Heart right ventricle (tissue), 16 donors: ENCODE results near the gene DISP2. TPM values are rescaled to one million over a fixed set of nuclear protein-coding genes. Genes with fewer than 3 reads are reported as not detected.

Experiments used
- ATAC-seq, 8 donors: fragments of 200-7000 bp; cut with Tn5 transposase; one replicate each; pipeline ENCODE4 v1.9.1; 2020; ENCODE audit warnings: mild to moderate bottlenecking in 8 of 8, moderate library complexity in 8 of 8, moderate number of reproducible peaks in 1 of 8
- DNase-seq, 2 donors: peaks; one replicate each; pipeline ENCODE4 v3.0.0-alpha.2; 2020
- H3K27ac ChIP-seq, 10 donors: fragments of 200-600 bp; sonication (generic) in 2 of 10; one replicate each; pipeline versions ENCODE4 v1.5.0 to v1.8.0; 2020 to 2022; ENCODE audit warnings: mild to moderate bottlenecking in 3 of 10
- H3K27me3 ChIP-seq, 7 donors: fragments of 200-600 bp; one replicate each; pipeline ENCODE4 v1.8.0; 2021 to 2022; ENCODE audit warnings: mild to moderate bottlenecking in 2 of 7
- H3K36me3 ChIP-seq, 9 donors: fragments of 200-600 bp; sonication (generic) in 1 of 9; one replicate each; pipeline versions ENCODE4 v1.5.0 to v1.8.0; 2020 to 2022; ENCODE audit warnings: mild to moderate bottlenecking in 2 of 9
- H3K4me1 ChIP-seq, 9 donors: fragments of 200-600 bp; sonication (generic) in 1 of 9; one replicate each; pipeline versions ENCODE4 v1.5.0 to v1.8.0; 2020 to 2022; ENCODE audit warnings: mild to moderate bottlenecking in 4 of 9
- H3K4me3 ChIP-seq, 10 donors: fragments of 200-600 bp; sonication (generic) in 2 of 10; one replicate each; pipeline versions ENCODE4 v1.5.0 to v1.8.0; 2020 to 2022; ENCODE audit warnings: mild to moderate bottlenecking in 7 of 10, moderate library complexity in 2 of 10
- H3K9me3 ChIP-seq, 11 donors: fragments of 200-600 bp in 10 of 11; sonication (generic) in 2 of 11; one replicate each; pipeline versions ENCODE4 v1.5.0 to v1.8.0; 2013 to 2022; ENCODE audit warnings: mild to moderate bottlenecking in 2 of 11, control low read depth in 1 of 11, moderate library complexity in 1 of 11
- WGBS, 2 donors: extraction: QIAGEN DNeasy Blood & Tissue Kit; methylation state at CpG; one replicate each; pipeline ENCODE4 v1.1.7; 2013; ENCODE audit warnings: inconsistent platforms in 1 of 2; 5-methylcytosine and 5-hydroxymethylcytosine counted together
- intact Hi-C, 10 donors: fragments of 100-400 bp; cut with DNase I; formaldehyde crosslinking; loops; one replicate each; pipeline versions ENCODE4 v1.11.1 to v1.14.2; 2022
- polyA plus RNA-seq, 2 donors: library from polyadenylated mRNA; stranded (reverse); fragments of 200-250 nt; gene quantifications; one replicate each; pipeline ENCODE4 v1.2.3, GENCODE V29; 2013
- total RNA-seq, 10 donors: library from RNA; stranded (reverse); fragmentation: NEBNext Ultra II Directional in 3 of 10; extraction: Animal tissue kit (Norgen Biotek cat#: 25700) in 3 of 10; gene quantifications; one replicate each; pipeline versions ENCODE4 v1.2.1 to v1.2.4, GENCODE V29; 2021 to 2023
- TF ChIP-seq, protein P1 (sequence below), 9 donors: fragments of 200-600 bp; sonication (generic) in 2 of 9; IDR thresholded peaks; one replicate each; pipeline versions ENCODE4 v1.5.0 to v1.8.0; 2021 to 2022; ENCODE audit warnings: antibody characterized with exemption in 9 of 9, mild to moderate bottlenecking in 5 of 9, moderate library complexity in 1 of 9
- donor health status: Arrhythmogenic right ventricular cardiomyopathy.
- donor health status: ischemic (EF 13 %, LVEDD 7.1; RV severe dilation, severe dysfunction).
- donor health status: healthy with polysubstance abuse.
- donor health status: DM: no; HTN: yes; CAD: no.
- donor health status: DM: no; HTN: no; CAD: no.
- donor health status: ischemic (EF 25% LVEDD 6.9; RV normal size, moderate dysfunction).
- donor health status: ischemic (EF 25% LVEDD 5.7; RV mildly dilated, moderate dysfunction).
- donor health status: healthy.
- donor health status: DM: yes; HTN: yes; CAD: no.
- donor health status: Ischemic cardiomyopathy.
- donor health status: ischemic (EF 35%, LVEDD 5.7; RV mildly dilated, moderate dysfunction).
- donor health status: nonischemic (EF 11% LVEDD 7.7; RV severe dilation, severe dysfunction).
- donor health status: DM: yes; HTN: yes; CAD: no.
- donor health status: PGD.
- donor health status: ischemic (EF 29% LVEDD 5.4; RV normal size, mild dysfunction).
- donor health status: nonischemic (EF 23%, LVEDD 6.1; RV moderate dilation, normal function).

The DISP2 gene
- total and polyA plus RNA-seq, 12 donors: 0.08 to 2.7 (median 0.71) TPM

DNA sequence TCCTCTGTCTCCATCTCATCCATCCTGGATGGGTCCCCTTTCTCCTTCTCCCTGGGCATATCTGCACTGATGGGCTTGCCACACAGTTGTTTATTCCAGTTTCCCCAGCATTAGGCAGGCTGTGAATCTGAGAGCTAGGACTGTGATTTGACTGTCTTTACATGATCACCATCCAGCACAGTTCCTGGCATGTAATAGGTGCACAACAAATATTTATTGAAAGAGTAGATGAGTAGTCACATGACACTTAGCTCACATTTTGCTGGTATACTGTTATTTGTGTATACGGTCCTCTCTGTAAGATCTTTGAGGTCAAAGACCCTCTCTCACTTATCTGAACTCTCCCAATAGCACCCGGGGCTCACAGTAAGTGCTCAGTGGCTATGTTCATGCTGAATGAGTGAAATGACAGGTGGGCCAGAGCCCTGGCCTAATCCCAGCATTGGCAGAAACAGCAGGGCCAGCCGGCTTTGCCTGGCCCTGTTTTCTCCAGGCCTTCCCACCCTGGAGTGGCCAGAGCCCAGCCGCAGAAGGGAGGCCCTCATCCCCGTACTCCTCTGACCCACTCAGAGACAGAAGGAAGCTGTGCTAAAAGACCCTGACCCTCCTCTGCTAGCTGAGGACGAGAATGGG is 66.6 kb downstream of the DISP2 start:
- DNase-seq (no peak), ATAC-seq (no peak)
- TF ChIP-seq, protein P1, sequence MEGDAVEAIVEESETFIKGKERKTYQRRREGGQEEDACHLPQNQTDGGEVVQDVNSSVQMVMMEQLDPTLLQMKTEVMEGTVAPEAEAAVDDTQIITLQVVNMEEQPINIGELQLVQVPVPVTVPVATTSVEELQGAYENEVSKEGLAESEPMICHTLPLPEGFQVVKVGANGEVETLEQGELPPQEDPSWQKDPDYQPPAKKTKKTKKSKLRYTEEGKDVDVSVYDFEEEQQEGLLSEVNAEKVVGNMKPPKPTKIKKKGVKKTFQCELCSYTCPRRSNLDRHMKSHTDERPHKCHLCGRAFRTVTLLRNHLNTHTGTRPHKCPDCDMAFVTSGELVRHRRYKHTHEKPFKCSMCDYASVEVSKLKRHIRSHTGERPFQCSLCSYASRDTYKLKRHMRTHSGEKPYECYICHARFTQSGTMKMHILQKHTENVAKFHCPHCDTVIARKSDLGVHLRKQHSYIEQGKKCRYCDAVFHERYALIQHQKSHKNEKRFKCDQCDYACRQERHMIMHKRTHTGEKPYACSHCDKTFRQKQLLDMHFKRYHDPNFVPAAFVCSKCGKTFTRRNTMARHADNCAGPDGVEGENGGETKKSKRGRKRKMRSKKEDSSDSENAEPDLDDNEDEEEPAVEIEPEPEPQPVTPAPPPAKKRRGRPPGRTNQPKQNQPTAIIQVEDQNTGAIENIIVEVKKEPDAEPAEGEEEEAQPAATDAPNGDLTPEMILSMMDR (IDR thresholded peaks at IDR 0.05): no peak
- intact Hi-C loops: loop anchor here (5.0 to 10.0 kb wide), 11 partner anchors 57 to 380 kb away; partner anchors contain the start of genes CCDC9B (in 3 of the 10), INAFM2 (in 2 of the 10) and ANKRD63 (in 1 of the 10)
- peaks cover 0 to under 1% (median 0%) of the 10 kb centered on the region in 9 donors for H3K36me3 ChIP-seq
- H3K27me3 ChIP-seq: no peaks in the 10 kb centered on the region
- no peaks in the 10 kb centered on the region for H3K9me3 ChIP-seq
- H3K4me1 ChIP-seq: peaks cover 6 to 26% (median 23%) of the 10 kb centered on the region in 9 donors
- H3K27ac ChIP-seq: no peak overlapping the region
- WGBS, 2 donors: 89 to 93% methylated on average over 6 of the region's 6 CpGs
- no peak overlapping the region for H3K4me3 ChIP-seq

DNA sequence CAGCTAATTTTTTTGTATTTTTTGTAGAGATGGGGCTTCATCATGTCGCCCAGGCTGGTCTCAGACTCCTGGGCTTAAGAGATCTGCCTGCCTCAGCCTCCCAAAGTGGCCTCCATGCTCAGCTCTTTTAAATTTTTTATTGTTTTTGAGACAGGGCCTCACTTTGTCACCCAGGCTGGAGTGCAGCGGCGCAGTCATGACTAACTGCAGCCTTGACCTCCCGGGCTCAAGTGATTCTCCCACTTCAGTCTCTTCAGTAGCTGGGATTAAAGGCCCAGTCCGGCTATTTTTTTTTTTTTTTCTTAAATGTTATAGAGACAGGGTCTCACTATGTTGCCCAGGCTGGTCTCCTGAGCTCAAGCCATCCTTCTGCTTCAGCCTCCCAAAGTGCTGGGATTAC is 67.7 kb downstream of the DISP2 start:
- TF ChIP-seq, protein P1 (IDR thresholded peaks at IDR 0.05): no peak
- H3K9me3 ChIP-seq: no peaks in the 10 kb centered on the region
- DNase-seq (no peak), ATAC-seq (no peak)
- intact Hi-C loops: loop anchor here in 4 of 10 donors (5.0 to 10.0 kb wide), 3 partner anchors 111 to 381 kb away; no protein-coding TSS in a partner anchor
- H3K36me3 ChIP-seq: no peaks in the 10 kb centered on the region
- 93 to 96% methylated on average over 5 of the region's 5 CpGs for WGBS, 2 donors
- no peak overlapping the region for H3K4me3 ChIP-seq
- no peak overlapping the region for H3K27ac ChIP-seq
- H3K4me1 ChIP-seq: peaks cover 6 to 15% (median 14%) of the 10 kb centered on the region in 9 donors
- H3K27me3 ChIP-seq: no peaks in the 10 kb centered on the region

DNA sequence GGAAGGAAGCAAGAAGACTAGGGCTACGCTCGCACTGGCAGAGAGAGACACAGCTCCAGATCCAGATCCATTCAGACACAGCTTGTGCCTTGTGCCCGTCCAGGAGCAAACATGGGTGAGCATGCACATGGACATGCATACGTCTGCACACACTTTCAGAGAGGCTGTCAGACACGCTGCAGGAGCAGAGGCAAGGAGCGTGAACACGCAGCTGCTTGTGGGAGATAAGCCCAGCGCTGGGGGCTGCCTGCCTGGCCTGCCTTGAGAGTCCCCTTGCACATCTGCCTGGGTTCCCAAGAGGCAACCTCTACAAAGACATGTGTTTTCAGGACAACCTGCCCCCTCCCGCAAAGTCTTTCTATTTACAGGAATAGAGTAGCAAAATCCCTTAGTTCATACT is 69.2 kb downstream of the DISP2 start:
- Histone ChIP-seq H3K27me3 (no peaks in the 10 kb centered on the region), H3K4me1 (peaks cover 0 to under 1% (median 0%) of the 10 kb centered on the region in 9 donors), H3K27ac (no peak overlapping the region), H3K9me3 (no peaks in the 10 kb centered on the region), H3K4me3 (no peak overlapping the region), H3K36me3 (no peaks in the 10 kb centered on the region)
- TF ChIP-seq, protein P1 (IDR thresholded peaks at IDR 0.05): no peak
- intact Hi-C loops: loop anchor here in 4 of 10 donors (5.0 to 10.0 kb wide), 3 partner anchors 112 to 382 kb away; no protein-coding TSS in a partner anchor
- no peak for DNase-seq
- WGBS, 2 donors: 88 to 89% methylated on average over 9 of the region's 9 CpGs
- ATAC-seq: no peak

DNA sequence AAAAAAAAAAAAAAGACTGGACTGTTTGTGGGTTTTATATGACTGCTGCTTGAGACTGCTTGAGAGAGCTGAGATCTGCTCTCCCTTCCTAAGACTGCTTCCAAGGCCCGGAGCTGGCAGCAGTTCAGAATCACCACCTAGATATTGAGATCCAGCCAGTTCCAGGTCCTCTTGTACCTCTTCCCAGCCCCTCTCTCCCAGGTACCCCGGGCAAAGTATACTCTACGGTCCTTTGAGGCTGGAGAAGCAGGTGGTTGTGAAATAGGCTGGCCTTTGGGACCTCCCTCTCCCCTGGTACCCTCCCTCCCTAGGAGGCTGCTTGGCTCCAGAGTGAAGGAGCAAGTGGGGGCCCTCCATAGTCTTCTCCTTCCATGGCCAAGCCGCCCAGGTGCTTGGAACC is 70.2 kb downstream of the DISP2 start:
- DNase-seq: no peak
- TF ChIP-seq, protein P1 (IDR thresholded peaks at IDR 0.05): no peak
- no peaks in the 10 kb centered on the region for H3K36me3 ChIP-seq
- no peak overlapping the region for H3K4me3 ChIP-seq
- WGBS, 2 donors: 90 to 94% methylated on average over 4 of the region's 4 CpGs
- intact Hi-C loops: loop anchor here in 4 of 10 donors (5.0 to 10.0 kb wide), 3 partner anchors 113 to 383 kb away; no protein-coding TSS in a partner anchor
- ATAC-seq: no peak
- no peaks in the 10 kb centered on the region for H3K27me3 ChIP-seq
- no peak overlapping the region for H3K27ac ChIP-seq
- no peaks in the 10 kb centered on the region for H3K9me3 ChIP-seq
- no peaks in the 10 kb centered on the region for H3K4me1 ChIP-seq

Other genes starting within 250 kb of the DISP2 start
- gene BMF, start 249.3 kb upstream of the DISP2 start, total RNA-seq: 10 to 100 TPM in 1 of 10 donors, 1 to 10 TPM in 8, under 1 TPM in 1; 0.92 to 10.2 (median 3.0) TPM
- gene BMF, start 249.3 kb upstream of the DISP2 start, polyA plus RNA-seq: 1 to 10 TPM; 2.1 to 4.6 TPM
- 1 to 10 TPM in 6 of 10 donors, under 1 TPM in 4; 0.42 to 5.1 (median 1.3) TPM for gene BUB1B, start 197.2 kb upstream of the DISP2 start, total RNA-seq
- under 1 TPM; 0.17 to 0.80 TPM for gene BUB1B, start 197.2 kb upstream of the DISP2 start, polyA plus RNA-seq
- 10 to 100 TPM in 1 of 10 donors, 1 to 10 TPM in 9; 5.9 to 14.1 (median 7.6) TPM for gene PAK6, start 119.2 kb upstream of the DISP2 start, total RNA-seq
- 1 to 10 TPM in 1 of 2 donors, under 1 TPM in 1; 0.48 to 3.0 TPM for gene PAK6, start 119.2 kb upstream of the DISP2 start, polyA plus RNA-seq
- gene ANKRD63, start 75.2 kb upstream of the DISP2 start, total RNA-seq: 1 to 10 TPM in 1 of 10 donors, under 1 TPM in 3, not detected in 6; 0.26 to 1.9 (median 0.44) TPM
- not detected for gene ANKRD63, start 75.2 kb upstream of the DISP2 start, polyA plus RNA-seq
- 10 to 100 TPM in 2 of 10 donors, 1 to 10 TPM in 8; 1.2 to 24.4 (median 4.9) TPM for gene PLCB2, start 50.3 kb upstream of the DISP2 start, total RNA-seq
- gene PLCB2, start 50.3 kb upstream of the DISP2 start, polyA plus RNA-seq: 10 to 100 TPM in 1 of 2 donors, 1 to 10 TPM in 1; 4.2 to 14.6 TPM
- 10 to 100 TPM; 32.5 to 63.9 (median 40.9) TPM for gene INAFM2, start 34.5 kb upstream of the DISP2 start, total RNA-seq
- 10 to 100 TPM; 19.8 to 56.1 TPM for gene INAFM2, start 34.5 kb upstream of the DISP2 start, polyA plus RNA-seq
- gene CCDC9B, start 17.3 kb upstream of the DISP2 start, total RNA-seq: 100 to 1,000 TPM; 113 to 190 (median 151) TPM
- gene CCDC9B, start 17.3 kb upstream of the DISP2 start, polyA plus RNA-seq: 10 to 100 TPM; 13.0 to 97.4 TPM
- not detected for gene PHGR1, start 7.2 kb upstream of the DISP2 start, total RNA-seq
- not detected for gene PHGR1, start 7.2 kb upstream of the DISP2 start, polyA plus RNA-seq
- 10 to 100 TPM in 3 of 10 donors, 1 to 10 TPM in 7; 5.3 to 16.0 (median 8.3) TPM for gene KNSTRN, start 24.5 kb downstream of the DISP2 start, total RNA-seq
- 10 to 100 TPM in 1 of 2 donors, 1 to 10 TPM in 1; 8.2 to 13.1 TPM for gene KNSTRN, start 24.5 kb downstream of the DISP2 start, polyA plus RNA-seq
- gene IVD, start 47.6 kb downstream of the DISP2 start, total RNA-seq: 100 to 1,000 TPM in 7 of 10 donors, 10 to 100 TPM in 3; 71.1 to 143 (median 109) TPM
- gene IVD, start 47.6 kb downstream of the DISP2 start, polyA plus RNA-seq: 10 to 100 TPM; 42.2 to 44.4 TPM
- 10 to 100 TPM; 12.1 to 17.8 (median 16.0) TPM for gene BAHD1, start 82.7 kb downstream of the DISP2 start, total RNA-seq
- 1 to 10 TPM; 8.9 to 9.7 TPM for gene BAHD1, start 82.7 kb downstream of the DISP2 start, polyA plus RNA-seq
- 10 to 100 TPM in 2 of 10 donors, 1 to 10 TPM in 8; 5.7 to 11.5 (median 9.0) TPM for gene CHST14, start 112.8 kb downstream of the DISP2 start, total RNA-seq
- gene CHST14, start 112.8 kb downstream of the DISP2 start, polyA plus RNA-seq: 1 to 10 TPM; 5.3 to 8.8 TPM
- gene CCDC32, start 206.8 kb downstream of the DISP2 start, total RNA-seq: 10 to 100 TPM; 16.0 to 30.1 (median 21.6) TPM
- gene CCDC32, start 206.8 kb downstream of the DISP2 start, polyA plus RNA-seq: 10 to 100 TPM; 25.0 to 37.5 TPM
- gene RPUSD2, start 211.1 kb downstream of the DISP2 start, total RNA-seq: 10 to 100 TPM in 6 of 10 donors, 1 to 10 TPM in 4; 7.4 to 14.8 (median 10.7) TPM
- 10 to 100 TPM in 1 of 2 donors, 1 to 10 TPM in 1; 9.6 to 11.0 TPM for gene RPUSD2, start 211.1 kb downstream of the DISP2 start, polyA plus RNA-seq
- 1 to 10 TPM in 4 of 10 donors, under 1 TPM in 6; 0.21 to 2.6 (median 0.73) TPM for gene KNL1, start 236.0 kb downstream of the DISP2 start, total RNA-seq
- under 1 TPM; 0.10 to 0.22 TPM for gene KNL1, start 236.0 kb downstream of the DISP2 start, polyA plus RNA-seq